Glutamatergic neuron (in vitro differentiated cells): Measurements from ENCODE around the gene NTF3. TPM values are rescaled to one million over a fixed set of nuclear protein-coding genes. Genes with fewer than 3 reads are reported as not detected.

Source experiments
- DNase-seq: peaks from one replicate; pipeline ENCODE4 v3.0.0; 2022
- H3K27ac Mint-ChIP-seq: one replicate; pipeline ENCODE4 v1.8.0; 2020; ENCODE audit warnings: mild to moderate bottlenecking, mixed read lengths, inconsistent platforms; ENCODE audit not compliant: unreplicated experiment
- H3K27me3 Mint-ChIP-seq: one replicate; pipeline ENCODE4 v1.8.0; 2020; ENCODE audit warnings: mild to moderate bottlenecking, moderate library complexity, mixed read lengths, inconsistent platforms; ENCODE audit not compliant: unreplicated experiment
- H3K36me3 Mint-ChIP-seq: one replicate; pipeline ENCODE4 v1.8.0; 2020; ENCODE audit warnings: mild to moderate bottlenecking, mixed read lengths, inconsistent platforms; ENCODE audit not compliant: unreplicated experiment
- H3K4me1 Mint-ChIP-seq: one replicate; pipeline ENCODE4 v1.8.0; 2020; ENCODE audit warnings: mild to moderate bottlenecking, low read depth, mixed read lengths, inconsistent platforms; ENCODE audit not compliant: unreplicated experiment
- H3K4me3 Mint-ChIP-seq: one replicate; pipeline ENCODE4 v1.8.0; 2020; ENCODE audit warnings: mild to moderate bottlenecking, mixed read lengths, inconsistent platforms; ENCODE audit not compliant: unreplicated experiment
- H3K9me3 Mint-ChIP-seq: one replicate; pipeline ENCODE4 v1.8.0; 2020; ENCODE audit warnings: mild to moderate bottlenecking, moderate library complexity, mixed read lengths, inconsistent platforms; ENCODE audit not compliant: unreplicated experiment
- CTCF ChIP-seq: fragments of 200-600 bp; sonication (generic); IDR thresholded peaks from one replicate; pipeline ENCODE4 v1.5.0; 2021; ENCODE audit not compliant: partially characterized antibody, unreplicated experiment
- total RNA-seq: library from RNA; stranded (reverse); fragmentation: NEBNext Ultra II Directional; extraction: Animal tissue kit (Norgen Biotek cat#: 25700); gene quantifications from one replicate; pipeline ENCODE4 v1.2.1, GENCODE V29; 2021; ENCODE audit not compliant: unreplicated experiment

The NTF3 gene
- total RNA-seq, 1 donor from 2014 or later: 5.0 TPM

GRCh38 chr12:5451251-5451650 lies 19.3 kb downstream of the NTF3 start:
- no peak for DNase-seq
- Mint-ChIP-seq H3K4me1 (peaks cover 14% of the 10 kb centered on the region), H3K4me3 (no peak overlapping the region), H3K36me3 (no peaks in the 10 kb centered on the region), H3K27ac (no peak overlapping the region), H3K9me3 (peaks cover 4% of the 10 kb centered on the region), H3K27me3 (peaks cover 3% of the 10 kb centered on the region)
- no peak for TF ChIP-seq CTCF

GRCh38 chr12:5452569-5452968 lies 20.7 kb downstream of the NTF3 start:
- H3K9me3 Mint-ChIP-seq: peaks cover 4% of the 10 kb centered on the region
- no peak overlapping the region for H3K4me3 Mint-ChIP-seq
- H3K27me3 Mint-ChIP-seq: peaks cover 3% of the 10 kb centered on the region
- no peak for DNase-seq
- peaks cover 14% of the 10 kb centered on the region for H3K4me1 Mint-ChIP-seq
- no peak overlapping the region for H3K27ac Mint-ChIP-seq
- TF ChIP-seq CTCF: no peak
- H3K36me3 Mint-ChIP-seq: no peaks in the 10 kb centered on the region

- H3K4me3 Mint-ChIP-seq: peak overlapping the region; percentile 10
- DNase-seq: no peak
- peaks cover 14% of the 10 kb centered on the region for H3K4me1 Mint-ChIP-seq
- peaks cover 3% of the 10 kb centered on the region for H3K27me3 Mint-ChIP-seq
- no peak for TF ChIP-seq CTCF
- H3K9me3 Mint-ChIP-seq: peaks cover 4% of the 10 kb centered on the region
- no peaks in the 10 kb centered on the region for H3K36me3 Mint-ChIP-seq
- no peak overlapping the region for H3K27ac Mint-ChIP-seq
Observed at GRCh38 chr12:5453466-5453865, 21.6 kb downstream of the NTF3 start.

- Mint-ChIP-seq H3K27me3 (peaks cover 3% of the 10 kb centered on the region), H3K9me3 (peaks cover 4% of the 10 kb centered on the region)
Observed at GRCh38 chr12:5455045-5455444, 23.1 kb downstream of the NTF3 start.

GRCh38 chr12:5456030-5456429 lies 24.1 kb downstream of the NTF3 start:
- Mint-ChIP-seq H3K36me3 (no peaks in the 10 kb centered on the region), H3K4me3 (no peak overlapping the region), H3K9me3 (peaks cover 4% of the 10 kb centered on the region), H3K27ac (no peak overlapping the region), H3K4me1 (peaks cover 22% of the 10 kb centered on the region), H3K27me3 (peaks cover 3% of the 10 kb centered on the region)
- no peak for DNase-seq
- no peak for TF ChIP-seq CTCF

More at GRCh38 chr12:5455045-5455444, 23.1 kb downstream of the NTF3 start:
- no peak for TF ChIP-seq CTCF
- Mint-ChIP-seq H3K36me3 (no peaks in the 10 kb centered on the region), H3K27ac (no peak overlapping the region), H3K4me3 (no peak overlapping the region), H3K4me1 (peaks cover 16% of the 10 kb centered on the region)
- no peak for DNase-seq
